Measurements from ENCODE around the gene ATP4A.

- TF ChIP-seq POLR2A (IDR thresholded peaks at IDR 0.05; ENCODE audit: low read depth, low read length) (no peak), POLR2AphosphoS5 (IDR thresholded peaks at IDR 0.05; ENCODE audit: low read depth, low read length) (no peak)
Measured at GRCh38 chr19:35578707-35579106, 15.2 kb upstream of the ATP4A start.
